HFF-Myc (cell line): ENCODE results near the gene TTN.

Experiments used
- DNase-seq: peaks from one replicate; pipeline ENCODE4 v3.0.0-alpha.2; 2011; ENCODE audit warnings: low read depth; ENCODE audit errors: extremely low read depth
- H3K4me3 ChIP-seq: replicated peaks from 2 replicates; pipeline ENCODE4 v1.5.1; 2011; ENCODE audit warnings: low read depth, mild to moderate bottlenecking, control low read depth, low read length
- CTCF ChIP-seq: IDR thresholded peaks from 2 replicates; pipeline ENCODE4 v1.5.1; 2012; ENCODE audit warnings: mild to moderate bottlenecking, low read depth, low read length, control low read depth; ENCODE audit errors: missing control alignments

The TTN gene

GRCh38 chr2:178508646-178509045 is 298.6 kb downstream of the TTN start:
- TF ChIP-seq CTCF: no peak
- no peak for DNase-seq
- H3K4me3 ChIP-seq: no peak overlapping the region

- TF ChIP-seq CTCF: no peak
- no peak overlapping the region for H3K4me3 ChIP-seq
- DNase-seq: no peak
Observed at GRCh38 chr2:178506949-178507348, 300.3 kb downstream of the TTN start.

- no peak for DNase-seq
- no peak overlapping the region for H3K4me3 ChIP-seq
- TF ChIP-seq CTCF: no peak
Observed at GRCh38 chr2:178506524-178506923, 300.7 kb downstream of the TTN start.

- no peak for TF ChIP-seq CTCF
- DNase-seq: no peak
- H3K4me3 ChIP-seq: no peak overlapping the region
Observed at GRCh38 chr2:178506101-178506500, 301.1 kb downstream of the TTN start.

GRCh38 chr2:178502751-178503150 is 304.5 kb downstream of the TTN start:
- no peak for TF ChIP-seq CTCF
- DNase-seq: no peak
- H3K4me3 ChIP-seq: no peak overlapping the region

- H3K4me3 ChIP-seq: no peak overlapping the region
- no peak for DNase-seq
- no peak for TF ChIP-seq CTCF
Observed at GRCh38 chr2:178499640-178500039, 307.6 kb downstream of the TTN start.

GRCh38 chr2:178498137-178498536 is 309.1 kb downstream of the TTN start:
- H3K4me3 ChIP-seq: no peak overlapping the region
- no peak for DNase-seq
- TF ChIP-seq CTCF: no peak
